Activated naive CD4-positive, alpha-beta T cell treated with anti-CD3 and anti-CD28 coated beads, Interleukin-2, amount 50 U/mL, for 16 hours (primary cell): Measurements from ENCODE around the gene CTH.
"Not testable (repeated sequence)": the region's sequence is repeated elsewhere in the genome, so short reads cannot be mapped to it uniquely, and the experiment has no call there.

Source experiments
- DNase-seq: peaks from one replicate; pipeline ENCODE4 v3.0.0-alpha.2; 2020

Gene CTH

GRCh38 chr1:70410604-70411359 is at the start of gene CTH:
Gene CTH, plus strand, starts transcription at chr1:70411268. Its CDS starts 148 bp downstream, at chr1:70411416.
- peak; percentile 93 for DNase-seq

- DNase-seq = no peak
Observed at GRCh38 chr1:70361727-70362398, 49.2 kb upstream of the CTH start.

DNA sequence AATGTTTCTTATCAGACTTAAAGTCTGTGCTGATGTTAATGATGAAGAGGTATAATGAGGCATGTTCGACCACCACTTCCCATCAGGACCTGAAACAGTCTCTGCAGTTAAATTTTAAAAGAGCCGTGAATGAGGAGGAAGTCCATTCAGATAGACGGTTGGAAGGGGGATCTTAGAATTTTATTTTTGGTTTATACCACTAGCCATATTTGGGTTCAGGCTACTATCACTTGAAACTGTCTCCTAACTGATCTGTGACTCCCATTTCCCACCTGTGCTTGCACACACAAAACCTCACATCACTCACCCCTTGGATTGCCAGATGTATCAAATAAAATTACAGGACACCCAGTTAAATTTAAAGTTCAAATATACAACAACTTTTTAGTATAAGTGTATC is 46.6 kb upstream of the CTH start:
- DNase-seq = no peak

DNA sequence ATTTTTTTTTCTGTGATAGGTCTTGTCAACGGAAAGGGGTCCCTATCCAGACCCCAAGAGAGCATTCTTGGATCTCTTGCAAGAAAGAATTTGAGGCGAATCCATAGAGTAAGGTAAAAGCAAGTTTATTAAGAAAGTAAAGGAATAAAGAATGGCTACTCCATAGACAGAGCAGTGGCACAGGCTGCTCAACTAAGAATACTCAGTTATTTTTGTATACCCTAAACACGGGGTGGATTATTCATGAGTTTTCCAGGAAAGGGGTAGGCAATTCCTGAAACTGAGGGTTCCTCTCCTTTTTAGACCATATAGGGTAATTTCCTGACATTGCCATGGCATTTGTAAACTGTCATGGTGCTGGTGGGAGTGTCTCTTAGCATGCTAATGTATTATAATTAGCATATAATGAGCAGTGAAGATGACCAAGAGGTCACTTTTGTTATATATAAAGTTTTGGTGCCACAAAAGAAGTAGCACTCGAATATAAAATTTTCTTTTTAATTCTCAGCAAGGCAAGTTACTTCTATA is 44.6 kb upstream of the CTH start:
- DNase-seq = not testable (repeated sequence)

GRCh38 chr1:70366997-70367396 is 44.1 kb upstream of the CTH start:
- DNase-seq = not testable (repeated sequence)

DNA sequence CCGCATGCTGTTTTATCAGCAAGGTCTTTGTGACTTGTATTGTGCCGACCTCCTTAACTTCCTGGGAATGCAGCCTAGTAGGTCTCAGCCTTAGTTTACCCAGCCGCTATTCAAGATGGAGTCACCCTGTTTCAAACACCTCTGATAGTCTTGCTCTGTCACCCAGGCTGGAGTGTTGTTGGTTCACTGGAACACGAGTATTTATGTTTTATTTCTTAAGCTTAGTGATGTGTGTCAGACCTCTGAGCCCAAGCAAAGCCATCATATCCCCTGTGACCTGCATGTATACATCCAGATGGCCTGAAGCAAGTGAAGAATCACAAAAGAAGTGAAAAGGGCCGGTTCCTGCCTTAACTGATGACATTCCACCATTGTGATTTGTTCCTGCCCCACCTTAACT is 43.7 kb upstream of the CTH start:
- DNase-seq = not testable (repeated sequence)

DNA sequence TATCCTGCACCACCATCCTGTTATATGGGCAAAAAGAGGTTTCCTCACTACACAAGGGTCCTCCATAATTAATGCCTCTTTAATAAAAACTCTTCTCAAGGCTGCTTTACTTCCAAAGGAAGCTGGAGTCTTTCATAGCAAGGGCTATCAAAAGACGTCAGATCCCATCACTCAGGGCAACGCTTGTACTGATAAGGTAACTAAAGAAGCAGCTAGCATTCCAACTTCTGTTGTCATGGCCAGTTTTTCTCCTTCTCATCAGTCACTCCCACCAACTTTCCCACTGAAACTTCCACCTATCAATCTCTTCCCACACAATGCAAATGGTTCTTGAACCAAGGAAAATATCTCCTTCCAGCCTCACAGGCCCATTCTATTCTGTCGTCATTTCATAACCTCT is 39.5 kb upstream of the CTH start:
- DNase-seq = not testable (repeated sequence)

DNA sequence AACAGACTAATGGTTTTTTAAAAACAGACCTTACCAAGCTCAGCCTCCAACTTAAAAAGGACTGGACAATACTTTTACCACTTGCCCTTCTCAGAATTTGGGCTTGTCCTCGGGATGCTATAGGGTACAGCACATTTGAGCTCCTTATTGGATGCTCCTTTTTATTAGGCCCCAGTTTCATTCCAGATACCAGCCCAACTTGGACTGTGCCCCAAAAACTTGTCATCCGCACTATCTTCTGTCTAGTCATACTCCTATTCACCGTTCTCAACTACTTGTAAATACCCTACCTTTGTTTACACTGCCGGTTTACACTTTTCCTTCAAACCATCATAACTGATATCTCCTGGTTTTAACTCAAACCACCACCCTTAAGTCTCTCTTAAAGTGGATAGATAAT is 38.6 kb upstream of the CTH start:
- DNase-seq = no peak

- DNase-seq = not testable (repeated sequence)
Observed at GRCh38 chr1:70373580-70373979, 37.5 kb upstream of the CTH start.

GRCh38 chr1:70376196-70376595 is 34.9 kb upstream of the CTH start:
- DNase-seq = no peak

GRCh38 chr1:70382682-70383081 is 28.4 kb upstream of the CTH start:
- DNase-seq = no peak

DNA sequence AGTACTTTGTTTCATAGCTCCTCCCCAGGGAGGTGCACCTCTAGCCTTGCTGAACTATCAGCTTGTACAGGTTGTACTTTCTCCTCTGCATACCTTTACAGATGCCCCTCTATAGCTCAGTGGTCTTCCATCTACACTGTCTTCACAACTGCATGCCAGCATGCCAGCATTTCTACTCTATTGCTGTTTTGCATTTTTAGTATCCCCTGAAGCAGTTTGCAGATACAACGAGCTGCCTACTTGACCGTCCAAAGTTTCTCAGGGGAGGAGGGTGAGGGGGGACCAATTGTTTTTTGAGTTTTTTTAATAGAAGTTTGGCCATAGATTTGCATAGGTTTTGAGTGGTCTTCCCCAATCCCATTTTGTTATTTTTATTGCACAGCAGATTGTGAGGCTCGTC is 27.6 kb upstream of the CTH start:
- no peak for DNase-seq

DNA sequence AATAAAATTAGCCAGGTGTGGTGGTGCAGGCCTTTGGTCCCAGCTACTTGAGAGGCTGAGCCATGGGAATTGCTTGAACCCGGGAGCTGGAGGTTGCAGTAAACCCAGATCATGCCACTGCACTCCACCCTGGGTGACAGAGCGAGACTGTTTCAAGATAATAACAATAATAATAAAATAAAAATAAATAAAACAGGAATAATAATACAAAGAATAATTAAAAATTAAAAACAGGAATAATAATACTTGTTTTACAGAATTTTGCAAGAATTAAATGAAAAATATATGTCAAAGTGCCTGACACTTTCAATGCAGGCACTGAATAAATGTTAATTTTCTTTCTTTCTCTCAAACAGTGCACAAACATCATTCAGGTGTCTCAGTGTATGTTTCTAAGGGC is 26.5 kb upstream of the CTH start:
- DNase-seq = no peak

DNA sequence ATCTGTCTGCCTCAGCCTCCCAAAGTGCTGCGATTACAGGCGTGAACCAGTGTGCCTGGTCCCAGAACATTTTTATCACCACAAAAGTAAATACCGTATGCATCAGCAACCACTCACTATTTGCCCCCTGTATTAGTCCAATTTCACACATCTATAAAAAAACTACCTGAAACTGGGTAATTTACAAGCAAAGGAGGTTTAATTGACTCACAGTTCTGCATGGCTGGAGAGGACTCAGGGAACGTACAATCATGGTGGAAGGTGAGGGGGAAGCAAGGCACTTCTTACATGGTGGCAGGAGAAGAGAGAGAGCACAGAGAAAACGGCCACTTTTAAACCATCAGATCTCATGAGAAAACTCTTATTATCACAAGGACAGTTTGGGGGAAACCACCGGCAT is 25.6 kb upstream of the CTH start:
- no peak for DNase-seq

GRCh38 chr1:70386121-70386520 is 24.9 kb upstream of the CTH start:
- DNase-seq = no peak

GRCh38 chr1:70387507-70387906 is 23.6 kb upstream of the CTH start:
- no peak for DNase-seq

- DNase-seq = no peak
Observed at GRCh38 chr1:70392626-70393025, 18.4 kb upstream of the CTH start.

DNA sequence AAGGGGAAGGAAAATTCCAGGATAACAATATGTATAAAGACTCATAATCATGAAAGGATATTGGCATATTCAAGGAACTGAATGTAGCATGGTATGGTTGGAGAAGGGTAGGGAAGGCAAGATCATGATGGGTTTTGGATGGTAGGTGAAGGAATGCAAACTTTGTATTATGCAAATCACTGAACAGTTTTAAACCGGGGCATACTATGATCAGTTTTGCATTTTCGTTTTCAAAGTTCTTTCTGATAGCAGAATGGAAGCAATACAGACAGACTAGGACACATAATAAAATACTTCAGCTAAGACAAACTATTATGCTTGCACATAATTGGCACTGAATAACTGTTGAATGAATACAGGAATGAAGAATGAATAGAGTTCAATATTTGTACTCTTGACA is 14.5 kb upstream of the CTH start:
- no peak for DNase-seq

GRCh38 chr1:70397013-70397412 is 14.1 kb upstream of the CTH start:
- no peak for DNase-seq

DNA sequence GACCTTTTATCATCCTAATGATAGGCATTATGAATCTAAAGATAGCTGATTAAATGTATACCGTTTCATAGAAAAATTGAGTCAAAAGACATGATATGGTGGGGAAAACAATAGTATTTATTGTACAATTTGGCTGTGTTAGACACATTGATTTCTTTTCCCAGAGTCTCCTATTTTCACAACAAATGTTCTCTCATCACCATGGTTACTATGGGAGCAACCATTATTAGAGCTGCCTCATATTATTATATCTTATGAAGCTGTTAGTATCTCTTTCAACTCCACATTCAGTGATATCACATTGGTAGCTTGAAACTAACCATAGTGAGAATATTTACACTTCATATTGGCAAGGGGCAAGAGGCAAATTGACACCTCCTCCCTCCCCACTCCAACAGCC is 10.7 kb upstream of the CTH start:
- DNase-seq = no peak

DNA sequence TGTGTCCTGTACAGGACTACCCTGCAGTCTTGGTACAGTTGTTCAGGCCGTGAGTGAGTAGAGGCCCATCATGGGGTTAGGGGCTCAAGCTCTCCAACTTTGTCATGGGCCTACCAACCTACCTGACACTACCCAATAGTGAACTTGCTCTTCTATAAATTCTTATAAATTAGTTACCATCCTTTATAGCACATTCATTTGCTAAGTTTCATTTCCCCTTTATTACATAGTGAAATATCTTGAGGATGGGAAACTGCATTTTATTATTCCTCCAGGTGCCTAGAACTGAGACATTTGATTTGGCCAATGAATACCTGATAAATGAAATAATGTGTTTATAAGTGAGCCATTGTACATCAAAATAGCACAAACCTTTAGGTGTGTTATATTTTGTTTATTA is 9.1 kb upstream of the CTH start:
- DNase-seq = no peak

DNA sequence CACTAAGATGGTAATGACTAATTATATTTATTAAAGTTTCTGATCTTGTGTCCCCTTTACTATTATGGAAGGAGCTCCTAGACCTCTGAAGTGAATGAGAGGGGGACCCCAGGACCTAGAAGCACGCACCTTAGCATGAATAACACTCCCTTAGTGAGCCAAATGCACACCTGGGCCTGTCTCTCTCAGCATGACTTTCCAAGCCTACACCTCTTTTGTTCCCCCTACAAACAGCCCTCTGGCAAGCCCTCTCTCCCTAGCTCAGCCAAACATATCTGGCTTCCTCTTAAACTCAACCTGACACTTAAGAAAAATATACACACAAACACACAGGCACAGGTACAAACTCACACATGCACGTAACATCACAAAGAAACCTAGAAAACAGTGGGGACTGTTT is 7.3 kb upstream of the CTH start:
- DNase-seq = no peak

GRCh38 chr1:70405780-70406416 is 5.2 kb upstream of the CTH start:
- no peak for DNase-seq

DNA sequence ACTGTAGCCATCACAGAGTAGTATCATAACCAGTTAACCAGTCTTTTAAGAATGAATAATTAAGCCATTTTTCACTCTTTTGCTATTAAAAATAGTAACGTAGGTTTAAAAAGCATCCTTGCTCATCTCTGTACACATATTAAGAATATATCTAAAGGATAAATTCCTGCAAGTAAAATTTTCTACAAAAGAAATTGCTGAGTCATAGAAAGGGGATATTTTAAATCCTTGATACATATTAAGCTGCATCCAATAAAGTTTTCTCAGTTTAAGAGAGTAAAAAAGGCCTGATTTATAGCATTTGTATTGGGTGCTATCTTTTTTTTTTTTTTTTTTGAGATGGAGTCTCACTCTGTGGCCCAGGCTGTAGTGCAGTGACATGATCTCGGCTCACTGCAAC is 1.9 kb upstream of the CTH start:
- DNase-seq = no peak
